Memory B cell (primary cell): Measurements from ENCODE around the gene TMED6.

Experiments used
- ATAC-seq: fragments of 150-1000 bp; cut with Tn5 transposase; 2 replicates; pipeline ENCODE4 v1.10.0; 2021; ENCODE audit warnings: low read depth, mild to moderate bottlenecking, moderate library complexity
- DNase-seq, 2 donors: peaks; one replicate each; pipeline ENCODE4 v3.0.0; 2022; ENCODE audit warnings: low spot score in 2 of 2
- H3K27ac Mint-ChIP-seq: one replicate; pipeline ENCODE4 v1.8.0; 2022; ENCODE audit warnings: mild to moderate bottlenecking, moderate library complexity, mixed read lengths
- H3K27me3 Mint-ChIP-seq: one replicate; pipeline ENCODE4 v1.8.0; 2022; ENCODE audit warnings: mixed read lengths
- H3K36me3 Mint-ChIP-seq: one replicate; pipeline ENCODE4 v1.8.0; 2022; ENCODE audit warnings: mild to moderate bottlenecking, mixed read lengths
- H3K4me1 Mint-ChIP-seq: one replicate; pipeline ENCODE4 v1.8.0; 2022; ENCODE audit warnings: mixed read lengths
- H3K4me3 Mint-ChIP-seq: one replicate; pipeline ENCODE4 v1.8.0; 2022; ENCODE audit warnings: mild to moderate bottlenecking, moderate library complexity, mixed read lengths
- H3K9me3 Mint-ChIP-seq: one replicate; pipeline ENCODE4 v1.8.0; 2022; ENCODE audit warnings: mixed read lengths

Gene TMED6

DNA sequence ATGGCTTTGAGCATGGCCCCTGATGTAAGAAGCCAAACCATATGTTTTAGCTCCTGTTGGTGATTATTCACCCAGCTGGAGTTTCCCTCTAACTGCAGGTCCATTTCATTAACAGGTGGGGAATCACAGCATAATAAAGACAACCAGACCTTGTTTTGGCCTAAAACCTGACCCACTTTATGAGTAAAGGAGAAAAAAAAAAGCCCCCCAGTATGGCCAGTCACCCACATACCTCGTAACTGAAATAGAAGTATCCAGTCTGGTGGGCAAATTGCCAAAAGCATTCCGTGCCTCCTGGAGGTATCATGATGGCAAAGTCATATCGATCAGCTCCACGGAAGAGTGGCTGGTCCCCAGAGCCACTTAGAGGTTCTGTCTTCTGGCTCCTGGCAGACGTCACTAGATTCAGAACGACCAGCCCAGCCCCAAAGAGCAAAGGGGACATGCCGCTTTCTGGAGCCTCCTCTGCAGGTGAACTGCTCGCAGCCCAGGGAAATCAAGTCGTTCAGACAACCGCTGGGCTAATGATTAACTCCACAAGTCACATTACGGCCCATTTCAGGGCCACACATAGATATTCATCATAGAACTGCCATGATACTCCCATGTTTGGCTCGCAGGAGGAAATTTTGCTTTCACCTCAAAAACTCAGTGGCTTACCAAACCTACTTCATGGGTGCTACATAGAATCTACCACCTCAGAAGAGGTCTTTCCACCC, at the start of gene TMED6:
Gene TMED6 (minus strand): TSS at position 478 of the 719 bp plus-strand sequence. CDS start 33 bp downstream, at position 445.
- H3K4me3 Mint-ChIP-seq: no peak within 1 kb of the TSS
- H3K27ac Mint-ChIP-seq: peak within 1 kb of the TSS; percentile 36
- DNase-seq: no peak
- H3K36me3 Mint-ChIP-seq: peaks cover 14% of the 10 kb centered on the region
- peaks cover 5% of the 10 kb centered on the region for H3K4me1 Mint-ChIP-seq
- no peaks in the 10 kb centered on the region for H3K9me3 Mint-ChIP-seq
- no peak for ATAC-seq
- H3K27me3 Mint-ChIP-seq: no peaks in the 10 kb centered on the region

DNA sequence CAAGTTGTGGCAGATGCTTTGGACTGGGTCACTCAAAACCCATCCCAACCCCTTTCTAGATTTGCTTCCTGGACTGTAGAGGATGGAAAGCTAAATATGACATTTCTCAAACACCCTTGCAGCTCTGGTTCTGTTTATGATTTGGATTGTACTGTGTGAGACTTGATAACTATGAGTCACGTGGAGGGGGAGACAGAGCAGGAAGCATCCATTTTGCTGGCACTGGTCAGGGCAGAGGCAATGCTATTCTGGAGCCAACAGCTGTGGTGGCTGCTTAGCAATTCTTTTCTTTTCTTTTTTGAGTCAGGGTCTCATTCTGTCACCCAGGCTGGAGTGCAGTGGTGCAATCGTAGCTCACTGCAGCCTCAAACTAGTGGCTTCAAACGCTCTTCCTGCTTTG, 47.8 kb upstream of the TMED6 start:
- no peaks in the 10 kb centered on the region for H3K36me3 Mint-ChIP-seq
- ATAC-seq (no peak), DNase-seq (no peak)
- H3K27me3 Mint-ChIP-seq: no peaks in the 10 kb centered on the region
- H3K4me3 Mint-ChIP-seq: no peak overlapping the region
- peak overlapping the region; percentile 9 for H3K27ac Mint-ChIP-seq
- H3K9me3 Mint-ChIP-seq: no peaks in the 10 kb centered on the region
- H3K4me1 Mint-ChIP-seq: peaks cover 9% of the 10 kb centered on the region

GRCh38 chr16:69397821-69398521, 46.4 kb upstream of the TMED6 start:
- DNase-seq (no peak), ATAC-seq (no peak)
- Mint-ChIP-seq H3K4me3 (no peak overlapping the region), H3K36me3 (no peaks in the 10 kb centered on the region), H3K27me3 (no peaks in the 10 kb centered on the region), H3K4me1 (peaks cover 9% of the 10 kb centered on the region), H3K9me3 (no peaks in the 10 kb centered on the region), H3K27ac (no peak overlapping the region)

- H3K4me3 Mint-ChIP-seq: no peak overlapping the region
- no peaks in the 10 kb centered on the region for H3K9me3 Mint-ChIP-seq
- H3K4me1 Mint-ChIP-seq: peaks cover 3% of the 10 kb centered on the region
- peak overlapping the region; percentile 38 for H3K27ac Mint-ChIP-seq
- ATAC-seq (peak; percentile 76), DNase-seq (peak; percentile 71)
- H3K27me3 Mint-ChIP-seq: no peaks in the 10 kb centered on the region
- no peaks in the 10 kb centered on the region for H3K36me3 Mint-ChIP-seq
Observed at GRCh38 chr16:69396187-69397061, 44.8 kb upstream of the TMED6 start.

GRCh38 chr16:69395859-69396186, 44.2 kb upstream of the TMED6 start:
- DNase-seq: no peak
- Mint-ChIP-seq H3K4me1 (peaks cover 3% of the 10 kb centered on the region), H3K4me3 (no peak overlapping the region), H3K9me3 (no peaks in the 10 kb centered on the region), H3K27ac (peak overlapping the region; percentile 38), H3K36me3 (no peaks in the 10 kb centered on the region), H3K27me3 (no peaks in the 10 kb centered on the region)
- ATAC-seq: no peak

- peaks cover 3% of the 10 kb centered on the region for H3K4me1 Mint-ChIP-seq
- no peaks in the 10 kb centered on the region for H3K36me3 Mint-ChIP-seq
- no peak overlapping the region for H3K4me3 Mint-ChIP-seq
- no peak overlapping the region for H3K27ac Mint-ChIP-seq
- no peak for ATAC-seq
- no peaks in the 10 kb centered on the region for H3K27me3 Mint-ChIP-seq
- H3K9me3 Mint-ChIP-seq: no peaks in the 10 kb centered on the region
- DNase-seq: no peak
Observed at GRCh38 chr16:69393898-69394849, 42.6 kb upstream of the TMED6 start.

DNA sequence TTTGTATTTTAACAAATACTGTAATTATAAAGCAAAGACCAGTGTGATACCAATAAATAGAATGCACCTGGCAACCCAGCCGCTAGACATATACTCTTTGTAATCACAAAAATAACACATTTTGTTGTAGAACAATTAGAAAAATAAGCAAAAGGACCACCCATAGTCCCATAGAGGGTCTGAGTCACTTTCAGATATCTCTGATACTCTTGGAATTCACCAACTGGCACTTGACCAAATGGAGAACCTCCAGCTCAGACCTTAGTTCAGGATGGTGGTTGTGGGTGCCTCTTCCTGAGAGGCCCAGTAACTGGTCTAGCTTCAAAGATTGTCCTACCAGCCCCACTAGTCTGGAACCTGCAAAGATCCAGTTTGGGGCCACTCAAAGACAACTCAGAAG, 35.0 kb upstream of the TMED6 start:
- H3K4me1 Mint-ChIP-seq: peaks cover 20% of the 10 kb centered on the region
- H3K36me3 Mint-ChIP-seq: peaks cover 12% of the 10 kb centered on the region
- no peaks in the 10 kb centered on the region for H3K27me3 Mint-ChIP-seq
- DNase-seq: no peak
- no peaks in the 10 kb centered on the region for H3K9me3 Mint-ChIP-seq
- H3K27ac Mint-ChIP-seq: no peak overlapping the region
- H3K4me3 Mint-ChIP-seq: no peak overlapping the region
- no peak for ATAC-seq

DNA sequence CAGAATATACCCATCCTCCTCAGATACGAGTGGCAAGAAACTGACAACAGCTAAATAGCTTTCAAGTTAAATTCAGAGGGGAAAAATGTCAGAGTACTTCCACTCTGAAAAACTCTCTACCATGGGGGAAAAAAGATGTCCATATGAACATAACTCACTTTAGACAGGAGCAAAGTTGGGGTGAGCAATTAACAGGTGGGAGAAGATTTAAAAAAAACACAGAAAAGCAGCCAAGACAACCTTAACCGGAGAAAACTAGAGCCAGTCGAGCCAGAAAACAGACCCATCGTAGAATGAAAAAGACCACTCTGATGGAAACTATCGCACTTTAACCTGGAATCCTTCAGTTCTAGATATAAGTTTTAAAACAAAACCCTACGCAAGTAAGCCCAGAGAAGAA, 33.4 kb upstream of the TMED6 start:
- H3K27ac Mint-ChIP-seq: peak overlapping the region; percentile 93
- ATAC-seq (no peak), DNase-seq (no peak)
- H3K27me3 Mint-ChIP-seq: no peaks in the 10 kb centered on the region
- peak overlapping the region; percentile 89 for H3K4me3 Mint-ChIP-seq
- H3K4me1 Mint-ChIP-seq: peaks cover 23% of the 10 kb centered on the region
- H3K36me3 Mint-ChIP-seq: peaks cover 12% of the 10 kb centered on the region
- no peaks in the 10 kb centered on the region for H3K9me3 Mint-ChIP-seq

- Mint-ChIP-seq H3K9me3 (no peaks in the 10 kb centered on the region), H3K27me3 (no peaks in the 10 kb centered on the region), H3K4me3 (no peak overlapping the region), H3K36me3 (peaks cover 27% of the 10 kb centered on the region), H3K27ac (peak overlapping the region; percentile 73), H3K4me1 (peaks cover 26% of the 10 kb centered on the region)
- DNase-seq: no peak
- no peak for ATAC-seq
Observed at GRCh38 chr16:69382421-69382820, 30.8 kb upstream of the TMED6 start.

DNA sequence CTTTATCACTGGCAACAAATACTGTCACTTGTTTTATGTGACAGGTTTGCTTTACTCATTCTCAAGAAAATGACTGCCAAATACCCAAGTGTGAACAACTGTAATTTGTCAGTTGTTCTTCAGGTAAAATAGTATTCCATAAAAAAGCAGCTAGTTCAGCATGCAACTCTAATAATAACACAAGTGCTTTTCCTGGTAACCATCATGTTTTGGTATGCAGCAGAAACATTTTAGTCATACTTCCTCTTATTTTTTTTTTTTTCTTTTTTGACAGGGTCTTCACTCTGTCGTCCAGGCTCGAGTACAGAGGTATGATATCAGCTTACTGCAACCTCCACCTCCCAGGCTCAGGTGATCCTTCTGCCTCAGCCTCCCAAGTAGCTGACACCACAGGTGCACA, 29.6 kb upstream of the TMED6 start:
- peaks cover 26% of the 10 kb centered on the region for H3K4me1 Mint-ChIP-seq
- peak overlapping the region; percentile 9 for H3K4me3 Mint-ChIP-seq
- peaks cover 28% of the 10 kb centered on the region for H3K36me3 Mint-ChIP-seq
- no peaks in the 10 kb centered on the region for H3K9me3 Mint-ChIP-seq
- H3K27me3 Mint-ChIP-seq: no peaks in the 10 kb centered on the region
- peak overlapping the region; percentile 85 for H3K27ac Mint-ChIP-seq
- DNase-seq (no peak), ATAC-seq (no peak)

DNA sequence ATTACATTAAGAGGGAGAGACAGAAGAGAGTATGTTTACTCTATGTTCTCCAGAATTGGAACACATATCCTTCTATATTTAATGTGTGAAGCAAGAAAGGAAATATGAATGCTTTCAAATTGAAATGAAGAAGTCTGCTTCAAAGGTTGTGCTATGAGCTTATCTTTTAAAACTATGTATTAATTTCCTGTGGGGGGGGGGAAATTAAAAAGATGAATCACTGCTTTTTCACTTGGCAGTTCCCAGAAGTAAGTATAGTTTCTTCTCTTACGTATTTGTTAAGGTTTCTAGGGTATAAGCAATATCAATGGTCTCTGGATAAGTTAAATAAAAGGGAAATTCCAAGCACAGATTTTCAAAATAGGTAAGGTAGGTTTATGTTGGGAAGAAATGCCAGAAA, 27.2 kb upstream of the TMED6 start:
- peaks cover 27% of the 10 kb centered on the region for H3K36me3 Mint-ChIP-seq
- peaks cover 14% of the 10 kb centered on the region for H3K4me1 Mint-ChIP-seq
- H3K27me3 Mint-ChIP-seq: no peaks in the 10 kb centered on the region
- ATAC-seq (no peak), DNase-seq (no peak)
- H3K9me3 Mint-ChIP-seq: no peaks in the 10 kb centered on the region
- no peak overlapping the region for H3K4me3 Mint-ChIP-seq
- peak overlapping the region; percentile 86 for H3K27ac Mint-ChIP-seq

DNA sequence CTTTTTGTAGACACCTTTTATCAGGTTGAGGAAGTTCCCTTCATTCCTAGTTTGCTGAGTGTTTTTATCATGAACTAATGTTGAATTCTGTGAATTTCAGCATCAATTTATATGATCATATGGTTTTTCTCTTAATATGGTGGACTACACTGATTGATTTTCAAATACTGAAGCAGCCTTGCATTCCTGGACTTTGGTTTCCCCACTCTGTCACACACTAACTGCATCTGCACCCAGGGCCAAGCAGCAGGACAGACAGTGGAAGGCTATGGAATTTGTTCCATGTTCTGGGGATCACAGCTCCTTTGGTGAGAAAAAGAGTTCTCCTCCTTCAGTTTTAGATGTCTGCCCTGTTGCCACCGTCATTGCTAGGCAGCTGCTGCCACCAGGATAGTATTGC, 26.4 kb upstream of the TMED6 start:
- DNase-seq (no peak), ATAC-seq (no peak)
- peaks cover 27% of the 10 kb centered on the region for H3K36me3 Mint-ChIP-seq

DNA sequence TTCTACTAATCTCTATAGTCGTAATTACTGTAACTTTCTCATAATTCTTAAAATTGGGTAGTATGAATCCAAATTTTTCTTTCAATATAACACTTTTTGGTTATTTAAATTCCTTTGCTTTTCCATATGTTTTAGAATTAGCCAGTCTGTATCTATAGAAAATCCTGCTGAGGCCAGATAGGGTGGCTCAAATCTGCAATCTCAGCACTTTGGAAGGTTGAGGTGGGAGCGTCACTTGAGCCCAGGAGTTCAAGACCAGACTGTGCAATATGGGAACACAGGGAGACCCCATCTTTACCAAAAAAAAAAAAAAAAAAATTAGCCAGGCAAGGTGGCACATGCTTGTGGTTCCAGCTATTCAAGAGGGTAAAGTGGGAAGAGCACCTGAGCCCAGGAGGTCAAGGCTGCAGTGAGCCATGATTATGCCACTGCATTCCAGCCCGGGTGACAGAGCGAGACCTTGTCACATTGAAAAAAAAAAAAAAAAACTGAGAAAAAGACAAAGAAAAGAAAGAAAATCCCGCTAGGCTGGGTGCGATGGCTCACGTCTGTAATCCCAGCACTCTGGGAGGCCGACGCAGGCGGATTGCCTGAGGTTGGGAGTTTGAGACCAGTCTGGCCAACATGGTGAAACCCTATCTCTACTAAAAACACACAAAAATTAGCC, 24.9 kb upstream of the TMED6 start:
- H3K27ac Mint-ChIP-seq: no peak overlapping the region
- peaks cover 21% of the 10 kb centered on the region for H3K4me1 Mint-ChIP-seq
- no peak overlapping the region for H3K4me3 Mint-ChIP-seq
- H3K27me3 Mint-ChIP-seq: no peaks in the 10 kb centered on the region
- DNase-seq (no peak), ATAC-seq (no peak)
- H3K36me3 Mint-ChIP-seq: peaks cover 22% of the 10 kb centered on the region
- H3K9me3 Mint-ChIP-seq: no peaks in the 10 kb centered on the region

More for the DNA sequence above, 26.4 kb upstream of the TMED6 start:
- Mint-ChIP-seq H3K9me3 (no peaks in the 10 kb centered on the region), H3K4me3 (no peak overlapping the region), H3K27me3 (no peaks in the 10 kb centered on the region), H3K27ac (peak overlapping the region; percentile 86), H3K4me1 (peaks cover 18% of the 10 kb centered on the region)
